ENCODE data around the gene NCAM1.

The NCAM1 gene

DNA sequence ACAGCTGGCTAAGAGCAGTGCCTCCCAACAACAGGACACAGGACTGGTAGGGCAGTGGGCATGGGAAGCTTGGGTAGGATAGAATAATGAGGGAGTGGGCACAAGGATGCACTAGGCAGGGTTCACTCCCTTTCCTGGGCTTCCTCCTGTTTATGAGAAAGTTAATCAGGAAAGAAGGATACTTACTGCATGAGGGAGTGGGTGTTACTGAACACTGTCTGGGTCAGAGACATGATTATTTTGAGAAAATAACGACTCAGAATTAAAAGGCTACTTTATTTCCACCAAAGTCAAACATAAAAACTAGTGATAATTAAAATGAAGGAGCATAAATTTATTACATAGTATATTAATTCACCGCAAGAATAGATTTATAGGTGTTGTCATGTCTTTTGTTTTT is 35.8 kb downstream of the NCAM1 start:
- Histone ChIP-seq H3K4me1 (ENCODE audit: control insufficient read depth, insufficient read depth, low read length, poor library complexity, severe bottlenecking) (no peaks in the 10 kb centered on the region), H3K36me3 (ENCODE audit: control insufficient read depth, insufficient read depth, low read length) (no peaks in the 10 kb centered on the region), H3K9me3 (ENCODE audit: control insufficient read depth, low read length) (no peaks in the 10 kb centered on the region), H3K27ac (ENCODE audit: low read depth, low read length, severe bottlenecking) (no peak overlapping the region), H3K4me3 (ENCODE audit: extremely low read depth, insufficient read depth, low read length, poor library complexity, severe bottlenecking) (no peak overlapping the region)
- 100% methylated on average over 1 of the region's 2 CpGs; no CpG with 5 or more reads in 1 of the 2 experiments for WGBS, 2 experiments (ENCODE audit: insufficient coverage in 2 of 2)

- Histone ChIP-seq H3K36me3 (ENCODE audit: control insufficient read depth, insufficient read depth, low read length) (no peaks in the 10 kb centered on the region), H3K27ac (ENCODE audit: low read depth, low read length, severe bottlenecking) (no peak overlapping the region), H3K9me3 (ENCODE audit: control insufficient read depth, low read length) (no peaks in the 10 kb centered on the region), H3K4me3 (ENCODE audit: extremely low read depth, insufficient read depth, low read length, poor library complexity, severe bottlenecking) (no peak overlapping the region), H3K4me1 (ENCODE audit: control insufficient read depth, insufficient read depth, low read length, poor library complexity, severe bottlenecking) (no peaks in the 10 kb centered on the region)
- WGBS, 2 experiments (ENCODE audit: insufficient coverage in 2 of 2): 66 to 100% methylated on average over 1 to 3 of the region's 3 CpGs
These were observed 36.7 kb downstream of the NCAM1 start for GRCh38 chr11:112997857-112998466.

- H3K27ac ChIP-seq (ENCODE audit: low read depth, low read length, severe bottlenecking): no peak overlapping the region
- H3K9me3 ChIP-seq (ENCODE audit: control insufficient read depth, low read length): no peaks in the 10 kb centered on the region
- H3K4me3 ChIP-seq (ENCODE audit: extremely low read depth, insufficient read depth, low read length, poor library complexity, severe bottlenecking): no peak overlapping the region
- WGBS, 2 experiments (ENCODE audit: insufficient coverage in 2 of 2): 100% methylated on average over 1 of the region's 2 CpGs; no CpG with 5 or more reads in 1 of the 2 experiments
- H3K36me3 ChIP-seq (ENCODE audit: control insufficient read depth, insufficient read depth, low read length): no peaks in the 10 kb centered on the region
- H3K4me1 ChIP-seq (ENCODE audit: control insufficient read depth, insufficient read depth, low read length, poor library complexity, severe bottlenecking): no peaks in the 10 kb centered on the region
These were observed 38.3 kb downstream of the NCAM1 start for GRCh38 chr11:112999520-112999919.

GRCh38 chr11:113001709-113002108 is 40.5 kb downstream of the NCAM1 start:
- H3K36me3 ChIP-seq (ENCODE audit: control insufficient read depth, insufficient read depth, low read length): no peaks in the 10 kb centered on the region
- WGBS, 2 experiments (ENCODE audit: insufficient coverage in 2 of 2): 87 to 93% methylated on average over 4 to 5 of the region's 5 CpGs
- no peak overlapping the region for H3K4me3 ChIP-seq (ENCODE audit: extremely low read depth, insufficient read depth, low read length, poor library complexity, severe bottlenecking)
- no peak overlapping the region for H3K27ac ChIP-seq (ENCODE audit: low read depth, low read length, severe bottlenecking)
- H3K4me1 ChIP-seq (ENCODE audit: control insufficient read depth, insufficient read depth, low read length, poor library complexity, severe bottlenecking): no peaks in the 10 kb centered on the region
- no peaks in the 10 kb centered on the region for H3K9me3 ChIP-seq (ENCODE audit: control insufficient read depth, low read length)

DNA sequence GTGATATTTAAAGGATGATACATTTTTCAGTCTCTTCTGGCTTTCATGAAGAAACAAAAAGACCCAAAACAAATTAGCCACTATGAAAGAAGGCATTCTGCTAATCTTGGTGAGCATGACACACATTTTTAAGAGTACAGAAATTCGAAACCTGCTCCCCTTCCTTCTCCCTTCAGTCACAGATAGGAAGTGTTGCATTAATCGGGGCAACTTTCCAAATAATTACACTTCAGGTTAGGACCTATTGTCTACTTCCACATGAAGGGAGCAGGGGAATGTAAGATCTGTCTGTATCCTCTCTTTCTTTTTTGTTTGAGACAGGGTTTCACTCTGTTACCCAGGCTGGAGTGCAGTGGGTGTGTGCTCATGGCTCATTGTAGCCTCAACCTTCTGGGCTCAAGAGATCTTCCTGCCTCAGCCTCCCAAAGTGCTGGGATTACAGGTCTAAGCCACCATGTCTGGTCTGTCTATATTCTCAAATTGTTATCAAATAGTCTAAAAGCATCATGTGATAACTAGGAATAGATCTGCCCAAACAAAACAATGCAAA is 45.8 kb downstream of the NCAM1 start:
- Histone ChIP-seq H3K4me3 (ENCODE audit: extremely low read depth, insufficient read depth, low read length, poor library complexity, severe bottlenecking) (no peak overlapping the region), H3K36me3 (ENCODE audit: control insufficient read depth, insufficient read depth, low read length) (no peaks in the 10 kb centered on the region), H3K4me1 (ENCODE audit: control insufficient read depth, insufficient read depth, low read length, poor library complexity, severe bottlenecking) (no peaks in the 10 kb centered on the region), H3K27ac (ENCODE audit: low read depth, low read length, severe bottlenecking) (no peak overlapping the region), H3K9me3 (ENCODE audit: control insufficient read depth, low read length) (no peaks in the 10 kb centered on the region)
- 57% methylated on average over 1 of the region's 2 CpGs; no CpG with 5 or more reads in 1 of the 2 experiments for WGBS, 2 experiments (ENCODE audit: insufficient coverage in 2 of 2)

DNA sequence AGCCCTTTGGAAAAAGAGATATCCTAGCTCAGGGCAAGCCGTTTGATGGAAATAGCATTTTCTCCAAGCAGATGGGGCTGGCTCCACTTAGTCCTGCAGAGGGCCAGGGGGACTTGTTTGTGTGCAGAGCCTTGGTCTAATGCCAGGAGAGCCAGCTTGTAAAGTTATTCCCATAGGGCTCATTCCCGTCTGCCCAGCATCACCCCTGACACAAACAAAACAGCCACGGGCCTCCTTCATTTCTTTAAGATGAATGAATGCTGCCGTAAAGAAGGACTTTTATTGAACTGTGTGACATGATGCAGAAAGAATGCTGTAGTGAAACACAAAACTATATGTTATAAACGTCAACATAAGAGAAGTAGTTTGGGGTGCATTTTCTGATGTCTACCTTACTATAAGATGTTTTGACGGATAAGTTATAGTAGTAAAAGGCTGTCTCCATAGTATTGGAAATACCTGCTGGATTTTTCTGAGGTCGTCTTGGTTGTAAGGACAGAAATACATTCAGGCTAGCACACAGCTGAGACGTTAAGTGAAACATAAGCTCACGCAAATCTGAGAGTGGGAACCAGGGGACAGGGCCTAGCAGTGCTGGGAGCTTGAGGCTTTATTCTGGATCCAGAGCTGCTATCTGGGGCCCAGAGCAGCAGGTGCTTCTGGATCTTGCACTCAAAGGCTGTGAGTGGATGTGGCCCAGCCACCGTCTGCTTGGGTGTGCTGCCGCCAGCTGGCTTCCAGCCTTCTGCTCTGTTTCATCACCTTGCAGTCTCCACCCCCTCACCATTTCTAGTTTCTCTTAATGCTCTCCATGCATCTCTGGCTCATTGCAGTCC is 53.3 kb downstream of the NCAM1 start:
- Histone ChIP-seq H3K27ac (ENCODE audit: low read depth, low read length, severe bottlenecking) (no peak overlapping the region), H3K9me3 (ENCODE audit: control insufficient read depth, low read length) (no peaks in the 10 kb centered on the region), H3K36me3 (ENCODE audit: control insufficient read depth, insufficient read depth, low read length) (no peaks in the 10 kb centered on the region), H3K4me1 (ENCODE audit: control insufficient read depth, insufficient read depth, low read length, poor library complexity, severe bottlenecking) (no peaks in the 10 kb centered on the region), H3K4me3 (ENCODE audit: extremely low read depth, insufficient read depth, low read length, poor library complexity, severe bottlenecking) (no peak overlapping the region)
- WGBS, 2 experiments (ENCODE audit: insufficient coverage in 2 of 2): 88 to 99% methylated on average over 7 of the region's 11 CpGs

- Histone ChIP-seq H3K4me1 (ENCODE audit: control insufficient read depth, insufficient read depth, low read length, poor library complexity, severe bottlenecking) (no peaks in the 10 kb centered on the region), H3K27ac (ENCODE audit: low read depth, low read length, severe bottlenecking) (no peak overlapping the region), H3K9me3 (ENCODE audit: control insufficient read depth, low read length) (no peaks in the 10 kb centered on the region), H3K4me3 (ENCODE audit: extremely low read depth, insufficient read depth, low read length, poor library complexity, severe bottlenecking) (no peak overlapping the region), H3K36me3 (ENCODE audit: control insufficient read depth, insufficient read depth, low read length) (no peaks in the 10 kb centered on the region)
These were observed 53.9 kb downstream of the NCAM1 start for GRCh38 chr11:113015098-113015455.

- no peak overlapping the region for H3K4me3 ChIP-seq (ENCODE audit: extremely low read depth, insufficient read depth, low read length, poor library complexity, severe bottlenecking)
- no peak overlapping the region for H3K27ac ChIP-seq (ENCODE audit: low read depth, low read length, severe bottlenecking)
- no peaks in the 10 kb centered on the region for H3K9me3 ChIP-seq (ENCODE audit: control insufficient read depth, low read length)
- 80 to 100% methylated on average over 1 of the region's 4 CpGs for WGBS, 2 experiments (ENCODE audit: insufficient coverage in 2 of 2)
- no peaks in the 10 kb centered on the region for H3K36me3 ChIP-seq (ENCODE audit: control insufficient read depth, insufficient read depth, low read length)
- no peaks in the 10 kb centered on the region for H3K4me1 ChIP-seq (ENCODE audit: control insufficient read depth, insufficient read depth, low read length, poor library complexity, severe bottlenecking)
These were observed 55.7 kb downstream of the NCAM1 start for GRCh38 chr11:113016905-113017304.

DNA sequence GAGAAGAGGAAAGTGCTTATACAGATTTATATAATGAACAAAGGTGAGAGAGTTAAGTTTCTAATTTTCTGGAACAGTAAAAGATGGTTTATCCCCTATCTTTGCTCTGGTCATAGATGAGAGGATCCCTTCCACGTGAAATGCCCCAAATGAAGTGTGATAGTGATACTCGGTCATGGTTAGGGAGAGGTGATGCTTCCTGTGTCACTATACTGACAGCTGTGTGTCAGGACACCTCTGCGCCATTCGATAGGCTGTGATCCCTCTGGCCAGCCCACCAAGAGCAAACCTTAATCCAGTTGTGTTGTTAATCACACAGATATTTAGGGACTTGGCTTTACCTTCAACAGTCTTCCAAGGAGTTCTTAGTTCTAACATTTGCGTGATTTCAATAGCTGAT is 57.7 kb downstream of the NCAM1 start:
- Histone ChIP-seq H3K4me1 (ENCODE audit: control insufficient read depth, insufficient read depth, low read length, poor library complexity, severe bottlenecking) (no peaks in the 10 kb centered on the region), H3K36me3 (ENCODE audit: control insufficient read depth, insufficient read depth, low read length) (no peaks in the 10 kb centered on the region), H3K27ac (ENCODE audit: low read depth, low read length, severe bottlenecking) (no peak overlapping the region), H3K4me3 (ENCODE audit: extremely low read depth, insufficient read depth, low read length, poor library complexity, severe bottlenecking) (no peak overlapping the region), H3K9me3 (ENCODE audit: control insufficient read depth, low read length) (no peaks in the 10 kb centered on the region)
- WGBS, 2 experiments (ENCODE audit: insufficient coverage in 2 of 2): 89 to 94% methylated on average over 1 to 5 of the region's 5 CpGs

- H3K4me1 ChIP-seq (ENCODE audit: control insufficient read depth, insufficient read depth, low read length, poor library complexity, severe bottlenecking): no peaks in the 10 kb centered on the region
- H3K9me3 ChIP-seq (ENCODE audit: control insufficient read depth, low read length): no peaks in the 10 kb centered on the region
- no peak overlapping the region for H3K27ac ChIP-seq (ENCODE audit: low read depth, low read length, severe bottlenecking)
- H3K4me3 ChIP-seq (ENCODE audit: extremely low read depth, insufficient read depth, low read length, poor library complexity, severe bottlenecking): no peak overlapping the region
- 86 to 96% methylated on average over 1 to 2 of the region's 4 CpGs for WGBS, 2 experiments (ENCODE audit: insufficient coverage in 2 of 2)
- H3K36me3 ChIP-seq (ENCODE audit: control insufficient read depth, insufficient read depth, low read length): no peaks in the 10 kb centered on the region
These were observed 58.5 kb downstream of the NCAM1 start for GRCh38 chr11:113019711-113020110.

DNA sequence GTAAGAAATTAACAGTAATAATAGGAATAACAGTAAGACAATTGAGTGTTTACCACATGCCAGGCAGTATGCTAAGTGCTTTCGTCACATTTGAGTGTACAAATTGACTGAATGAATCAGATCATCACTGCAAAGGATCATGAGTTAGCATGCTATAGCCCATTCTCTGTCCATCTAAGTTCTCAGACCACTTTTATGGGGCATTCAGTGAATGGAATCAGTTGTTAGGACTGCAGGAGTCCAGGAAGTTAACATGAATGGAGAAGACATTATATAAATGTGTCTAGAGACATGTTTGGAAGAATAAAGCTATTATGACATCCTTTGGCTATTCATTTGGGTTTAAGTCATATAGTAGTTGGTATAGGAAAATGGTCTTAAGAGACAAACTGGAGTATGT is 59.9 kb downstream of the NCAM1 start:
- Histone ChIP-seq H3K9me3 (ENCODE audit: control insufficient read depth, low read length) (no peaks in the 10 kb centered on the region), H3K4me1 (ENCODE audit: control insufficient read depth, insufficient read depth, low read length, poor library complexity, severe bottlenecking) (no peaks in the 10 kb centered on the region), H3K36me3 (ENCODE audit: control insufficient read depth, insufficient read depth, low read length) (no peaks in the 10 kb centered on the region), H3K4me3 (ENCODE audit: extremely low read depth, insufficient read depth, low read length, poor library complexity, severe bottlenecking) (no peak overlapping the region), H3K27ac (ENCODE audit: low read depth, low read length, severe bottlenecking) (no peak overlapping the region)
- WGBS, 2 experiments (ENCODE audit: insufficient coverage in 2 of 2): 100% methylated on average over 1 of the region's 1 CpG
